Activated CD4-positive, CD25-positive, alpha-beta regulatory T cell treated with anti-CD3 and anti-CD28 coated beads, Interleukin-2, amount 50 U/mL, for 72 hours (primary cell): ENCODE results near the gene PCDHA8.
"Not testable (repeated sequence)": the region's sequence is repeated elsewhere in the genome, so short reads cannot be mapped to it uniquely, and the experiment has no call there.

Source experiments
- DNase-seq: peaks from one replicate; pipeline ENCODE4 v3.0.0; 2021

Gene PCDHA8, protein sequence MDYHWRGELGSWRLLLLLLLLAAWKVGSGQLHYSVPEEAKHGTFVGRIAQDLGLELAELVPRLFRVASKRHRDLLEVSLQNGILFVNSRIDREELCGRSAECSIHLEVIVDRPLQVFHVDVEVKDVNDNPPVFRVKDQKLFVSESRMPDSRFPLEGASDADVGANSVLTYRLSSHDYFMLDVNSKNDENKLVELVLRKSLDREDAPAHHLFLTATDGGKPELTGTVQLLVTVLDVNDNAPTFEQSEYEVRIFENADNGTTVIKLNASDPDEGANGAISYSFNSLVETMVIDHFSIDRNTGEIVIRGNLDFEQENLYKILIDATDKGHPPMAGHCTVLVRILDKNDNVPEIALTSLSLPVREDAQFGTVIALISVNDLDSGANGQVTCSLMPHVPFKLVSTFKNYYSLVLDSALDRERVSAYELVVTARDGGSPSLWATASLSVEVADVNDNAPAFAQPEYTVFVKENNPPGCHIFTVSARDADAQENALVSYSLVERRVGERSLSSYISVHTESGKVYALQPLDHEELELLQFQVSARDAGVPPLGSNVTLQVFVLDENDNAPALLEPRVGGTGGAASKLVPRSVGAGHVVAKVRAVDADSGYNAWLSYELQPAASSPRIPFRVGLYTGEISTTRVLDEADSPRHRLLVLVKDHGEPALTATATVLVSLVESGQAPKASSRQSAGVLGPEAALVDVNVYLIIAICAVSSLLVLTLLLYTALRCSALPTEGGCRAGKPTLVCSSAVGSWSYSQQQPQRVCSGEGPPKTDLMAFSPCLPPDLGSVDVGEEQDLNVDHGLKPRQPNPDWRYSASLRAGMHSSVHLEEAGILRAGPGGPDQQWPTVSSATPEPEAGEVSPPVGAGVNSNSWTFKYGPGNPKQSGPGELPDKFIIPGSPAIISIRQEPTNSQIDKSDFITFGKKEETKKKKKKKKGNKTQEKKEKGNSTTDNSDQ

DNA sequence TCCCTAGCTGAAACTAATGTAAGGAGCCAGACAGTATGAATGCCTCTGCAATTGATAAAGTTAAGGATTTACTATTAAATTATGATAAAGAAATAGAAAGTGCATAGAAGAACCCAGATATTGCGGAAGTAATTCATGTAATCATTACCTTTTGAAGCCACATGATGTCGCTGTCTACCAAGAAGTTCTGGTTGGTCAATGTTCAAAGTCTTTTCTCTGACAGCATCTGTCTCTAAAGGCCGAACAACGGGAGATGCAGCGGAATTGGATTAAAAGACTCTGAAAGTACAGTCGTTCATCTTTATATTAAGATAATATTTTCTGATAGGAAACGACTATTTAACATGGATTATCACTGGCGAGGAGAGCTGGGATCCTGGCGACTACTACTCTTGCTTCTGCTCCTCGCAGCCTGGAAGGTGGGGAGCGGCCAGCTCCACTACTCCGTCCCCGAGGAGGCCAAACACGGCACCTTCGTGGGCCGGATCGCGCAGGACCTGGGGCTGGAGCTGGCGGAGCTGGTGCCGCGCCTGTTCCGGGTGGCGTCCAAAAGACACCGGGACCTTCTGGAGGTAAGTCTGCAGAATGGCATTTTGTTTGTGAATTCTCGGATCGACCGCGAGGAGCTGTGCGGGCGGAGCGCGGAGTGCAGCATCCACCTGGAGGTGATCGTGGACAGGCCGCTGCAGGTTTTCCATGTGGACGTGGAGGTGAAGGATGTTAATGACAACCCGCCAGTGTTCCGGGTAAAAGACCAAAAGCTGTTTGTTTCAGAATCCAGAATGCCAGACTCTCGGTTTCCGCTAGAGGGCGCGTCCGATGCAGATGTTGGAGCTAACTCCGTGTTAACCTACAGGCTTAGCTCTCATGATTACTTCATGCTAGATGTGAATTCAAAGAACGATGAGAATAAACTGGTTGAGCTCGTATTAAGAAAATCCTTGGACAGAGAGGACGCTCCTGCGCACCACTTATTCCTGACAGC is at the start of gene PCDHA8:
Gene PCDHA8, plus strand, starts transcription at position 210 of the 985 bp plus-strand sequence. Its CDS starts 135 bp downstream, at position 345.
- DNase-seq, result no peak

DNA sequence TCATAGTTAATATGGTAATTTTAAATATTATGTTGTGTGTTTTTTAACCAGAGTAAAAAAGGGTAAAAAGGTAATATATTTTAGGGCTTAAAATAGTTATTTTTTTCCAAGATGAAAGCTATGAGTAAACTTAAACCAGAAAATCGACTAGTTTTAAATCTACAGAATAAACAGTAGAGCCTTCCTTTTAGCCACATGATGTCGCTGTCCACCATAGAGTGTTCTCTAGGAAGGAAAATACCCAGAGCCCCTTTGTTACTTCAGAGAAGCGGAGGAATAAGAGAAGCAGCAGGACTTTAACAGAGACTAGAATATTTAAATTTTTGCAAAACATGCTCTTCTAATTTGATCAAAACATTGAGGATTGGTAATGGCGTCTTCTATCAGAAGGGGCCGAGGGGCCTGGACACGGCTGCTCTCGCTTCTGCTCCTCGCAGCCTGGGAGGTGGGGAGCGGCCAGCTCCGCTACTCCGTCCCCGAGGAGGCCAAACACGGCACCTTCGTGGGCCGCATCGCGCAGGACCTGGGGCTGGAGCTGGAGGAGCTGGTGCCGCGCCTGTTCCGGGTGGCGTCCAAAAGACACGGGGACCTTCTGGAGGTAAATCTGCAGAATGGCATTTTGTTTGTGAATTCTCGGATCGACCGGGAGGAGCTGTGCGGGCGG is 46.3 kb upstream of the PCDHA8 start, which contains the start of gene PCDHA2:
Gene PCDHA2, plus strand, starts transcription at position 258 of the 664 bp plus-strand sequence.
- DNase-seq, result no peak

DNA sequence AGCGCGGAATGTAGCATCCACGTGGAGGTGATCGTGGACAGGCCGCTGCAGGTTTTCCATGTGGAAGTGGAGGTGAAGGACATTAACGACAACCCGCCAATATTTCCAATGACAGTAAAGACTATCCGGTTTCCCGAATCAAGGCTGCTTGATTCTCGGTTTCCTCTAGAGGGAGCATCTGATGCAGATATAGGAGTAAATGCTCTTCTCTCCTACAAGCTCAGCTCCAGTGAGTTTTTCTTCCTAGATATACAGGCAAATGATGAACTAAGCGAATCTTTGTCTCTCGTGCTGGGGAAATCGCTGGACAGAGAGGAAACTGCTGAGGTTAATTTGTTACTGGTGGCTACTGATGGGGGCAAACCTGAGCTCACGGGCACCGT is 45.7 kb upstream of the PCDHA8 start:
- DNase-seq, result no peak

DNA sequence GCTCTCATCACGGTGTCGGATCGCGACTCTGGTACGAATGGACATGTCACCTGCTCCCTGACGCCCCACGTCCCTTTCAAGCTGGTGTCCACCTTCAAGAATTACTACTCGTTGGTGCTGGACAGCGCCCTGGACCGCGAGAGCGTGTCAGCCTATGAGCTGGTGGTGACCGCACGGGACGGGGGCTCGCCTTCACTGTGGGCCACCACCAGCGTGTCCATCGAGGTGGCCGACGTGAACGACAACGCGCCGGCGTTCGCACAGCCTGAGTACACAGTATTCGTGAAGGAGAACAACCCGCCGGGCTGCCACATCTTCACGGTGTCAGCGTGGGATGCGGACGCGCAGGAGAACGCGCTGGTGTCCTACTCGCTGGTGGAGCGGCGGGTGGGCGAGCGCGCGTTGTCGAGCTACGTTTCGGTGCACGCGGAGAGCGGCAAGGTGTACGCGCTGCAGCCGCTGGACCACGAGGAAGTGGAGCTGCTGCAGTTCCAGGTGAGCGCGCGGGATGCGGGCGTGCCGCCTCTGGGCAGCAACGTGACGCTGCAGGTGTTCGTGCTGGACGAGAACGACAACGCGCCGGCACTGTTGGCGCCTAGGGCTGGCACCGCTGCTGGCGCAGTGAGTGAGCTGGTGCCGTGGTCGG is 44.8 kb upstream of the PCDHA8 start:
- DNase-seq, result not testable (repeated sequence)

DNA sequence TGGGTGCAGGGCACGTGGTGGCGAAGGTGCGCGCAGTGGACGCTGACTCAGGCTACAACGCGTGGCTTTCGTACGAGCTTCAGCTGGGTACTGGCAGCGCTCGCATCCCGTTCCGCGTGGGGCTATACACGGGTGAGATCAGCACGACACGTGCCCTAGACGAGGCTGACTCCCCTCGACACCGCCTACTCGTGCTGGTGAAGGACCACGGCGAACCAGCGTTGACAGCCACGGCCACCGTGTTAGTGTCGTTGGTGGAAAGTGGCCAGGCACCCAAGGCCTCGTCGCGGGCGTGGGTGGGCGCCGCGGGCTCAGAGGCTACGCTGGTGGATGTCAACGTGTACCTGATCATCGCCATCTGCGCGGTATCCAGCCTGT is 44.3 kb upstream of the PCDHA8 start:
- DNase-seq, result no peak

DNA sequence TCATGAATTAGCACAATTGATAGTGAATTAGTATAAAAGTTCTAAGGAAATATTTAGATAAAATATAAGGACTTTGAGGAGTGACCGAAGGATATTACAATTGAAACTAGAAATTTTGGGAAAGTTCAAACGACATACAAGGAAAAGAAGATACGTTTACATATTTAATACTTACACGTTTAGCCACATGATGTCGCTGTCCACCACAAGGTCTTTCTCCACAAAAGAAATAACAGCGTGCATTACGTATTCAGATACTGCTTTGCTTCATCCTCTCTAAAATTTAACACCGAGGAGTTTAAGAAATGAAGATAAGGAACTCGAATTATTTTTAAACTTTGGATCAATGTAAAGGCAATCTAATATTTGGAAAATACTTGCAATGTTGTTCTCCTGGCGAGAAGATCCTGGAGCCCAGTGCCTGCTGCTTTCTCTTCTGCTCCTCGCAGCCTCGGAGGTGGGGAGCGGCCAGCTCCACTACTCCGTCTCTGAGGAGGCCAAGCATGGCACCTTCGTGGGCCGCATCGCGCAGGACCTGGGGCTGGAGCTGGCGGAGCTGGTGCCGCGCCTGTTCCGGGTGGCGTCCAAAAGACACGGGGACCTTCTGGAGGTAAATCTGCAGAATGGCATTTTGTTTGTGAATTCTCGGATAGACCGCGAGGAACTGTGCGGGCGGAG is 40.0 kb upstream of the PCDHA8 start, which contains the start of gene PCDHA3:
Gene PCDHA3, plus strand, starts transcription at position 242 of the 678 bp plus-strand sequence.
- no peak for DNase-seq

DNA sequence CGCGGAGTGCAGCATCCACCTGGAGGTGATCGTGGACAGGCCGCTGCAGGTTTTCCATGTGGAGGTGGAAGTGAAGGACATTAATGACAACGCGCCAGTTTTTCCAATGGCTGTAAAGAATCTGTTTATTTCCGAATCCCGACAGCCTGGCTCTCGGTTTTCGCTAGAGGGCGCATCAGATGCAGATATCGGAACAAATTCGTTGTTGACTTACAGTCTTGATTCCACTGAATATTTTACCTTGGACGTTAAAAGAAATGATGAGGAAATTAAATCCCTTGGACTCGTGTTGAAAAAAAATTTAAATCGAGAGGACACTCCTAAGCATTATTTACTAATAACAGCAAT is 39.5 kb upstream of the PCDHA8 start:
- DNase-seq, result no peak

DNA sequence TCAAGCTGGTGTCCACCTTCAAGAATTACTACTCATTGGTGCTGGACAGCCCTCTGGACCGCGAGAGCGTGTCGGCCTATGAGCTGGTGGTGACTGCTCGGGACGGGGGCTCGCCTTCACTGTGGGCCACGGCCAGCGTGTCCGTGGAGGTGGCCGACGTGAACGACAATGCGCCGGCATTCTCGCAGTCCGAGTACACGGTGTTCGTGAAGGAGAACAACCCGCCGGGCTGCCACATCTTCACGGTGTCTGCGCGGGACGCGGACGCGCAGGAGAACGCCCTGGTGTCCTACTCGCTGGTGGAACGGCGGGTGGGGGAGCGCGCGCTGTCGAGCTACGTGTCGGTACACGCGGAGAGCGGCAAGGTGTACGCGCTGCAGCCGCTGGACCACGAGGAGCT is 38.6 kb upstream of the PCDHA8 start:
- DNase-seq, result not testable (repeated sequence)

DNA sequence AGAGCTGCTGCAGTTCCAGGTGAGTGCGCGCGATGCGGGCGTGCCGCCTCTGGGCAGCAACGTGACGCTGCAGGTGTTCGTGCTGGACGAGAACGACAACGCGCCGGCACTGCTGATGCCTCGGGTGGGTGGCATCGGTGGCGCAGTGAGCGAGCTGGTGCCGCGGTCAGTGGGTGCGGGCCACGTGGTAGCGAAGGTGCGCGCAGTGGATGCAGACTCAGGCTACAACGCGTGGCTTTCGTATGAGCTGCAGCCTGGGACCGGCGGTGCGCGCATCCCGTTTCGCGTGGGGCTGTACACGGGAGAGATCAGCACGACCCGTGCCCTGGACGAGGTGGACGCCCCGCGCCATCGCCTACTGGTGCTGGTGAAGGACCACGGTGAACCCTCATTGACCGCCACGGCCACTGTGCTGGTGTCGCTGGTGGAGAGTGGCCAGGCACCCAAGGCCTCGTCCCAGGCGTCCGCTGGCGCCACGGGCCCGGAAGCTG is 38.2 kb upstream of the PCDHA8 start:
- no peak for DNase-seq

DNA sequence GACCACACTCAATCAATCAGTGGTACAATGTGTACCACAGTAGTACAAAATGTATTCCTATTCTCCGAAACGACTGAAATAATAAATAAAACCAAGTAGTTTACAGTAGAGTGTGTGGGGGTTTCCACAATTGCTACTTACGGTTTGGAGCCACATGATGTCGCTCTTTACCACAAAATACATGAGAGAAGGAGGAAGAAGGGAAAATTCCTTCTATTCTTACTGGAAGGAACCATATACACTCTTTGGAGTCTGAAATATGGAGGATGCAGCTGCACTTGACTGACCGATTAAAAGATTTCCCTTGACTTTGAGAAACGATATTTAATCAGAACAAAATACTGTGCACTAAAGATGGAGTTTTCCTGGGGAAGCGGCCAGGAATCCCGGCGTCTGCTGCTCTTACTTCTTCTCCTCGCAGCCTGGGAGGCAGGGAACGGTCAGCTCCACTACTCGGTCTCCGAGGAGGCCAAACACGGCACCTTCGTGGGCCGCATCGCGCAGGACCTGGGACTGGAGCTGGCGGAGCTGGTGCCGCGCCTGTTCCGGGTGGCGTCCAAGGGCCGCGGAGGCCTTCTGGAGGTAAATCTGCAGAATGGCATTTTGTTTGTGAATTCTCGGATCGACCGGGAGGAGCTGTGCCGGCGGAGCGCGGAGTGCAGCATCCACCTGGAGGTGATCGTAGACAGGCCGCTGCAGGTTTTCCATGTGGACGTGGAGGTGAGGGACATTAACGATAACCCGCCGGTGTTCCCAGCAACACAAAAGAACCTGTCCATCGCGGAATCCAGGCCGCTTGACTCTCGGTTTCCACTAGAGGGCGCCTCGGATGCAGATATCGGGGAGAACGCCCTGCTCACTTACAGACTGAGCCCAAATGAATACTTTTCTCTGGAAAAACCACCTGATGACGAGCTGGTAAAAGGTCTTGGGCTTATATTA is 33.9 kb upstream of the PCDHA8 start, which contains the start of gene PCDHA4:
Gene PCDHA4, plus strand, starts transcription at position 235 of the 942 bp plus-strand sequence.
- no peak for DNase-seq

DNA sequence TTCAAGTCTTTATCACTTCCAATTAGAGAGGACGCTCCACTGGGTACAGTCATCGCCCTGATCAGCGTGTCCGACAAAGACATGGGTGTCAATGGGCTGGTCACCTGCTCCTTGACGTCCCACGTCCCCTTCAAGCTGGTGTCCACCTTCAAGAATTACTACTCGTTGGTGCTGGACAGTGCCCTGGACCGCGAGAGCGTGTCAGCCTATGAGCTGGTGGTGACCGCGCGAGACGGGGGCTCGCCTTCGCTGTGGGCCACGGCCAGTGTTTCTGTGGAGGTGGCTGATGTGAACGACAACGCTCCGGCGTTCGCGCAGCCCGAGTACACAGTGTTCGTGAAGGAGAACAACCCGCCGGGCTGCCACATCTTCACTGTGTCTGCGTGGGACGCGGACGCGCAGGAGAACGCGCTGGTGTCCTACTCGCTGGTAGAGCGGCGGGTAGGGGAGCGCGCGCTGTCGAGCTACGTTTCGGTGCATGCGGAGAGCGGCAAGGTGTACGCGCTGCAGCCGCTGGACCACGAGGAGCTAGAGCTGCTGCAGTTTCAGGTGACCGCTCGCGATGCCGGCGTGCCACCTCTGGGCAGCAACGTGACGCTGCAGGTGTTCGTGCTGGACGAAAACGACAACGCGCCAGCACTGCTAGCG is 32.6 kb upstream of the PCDHA8 start:
- DNase-seq, result not testable (repeated sequence)

DNA sequence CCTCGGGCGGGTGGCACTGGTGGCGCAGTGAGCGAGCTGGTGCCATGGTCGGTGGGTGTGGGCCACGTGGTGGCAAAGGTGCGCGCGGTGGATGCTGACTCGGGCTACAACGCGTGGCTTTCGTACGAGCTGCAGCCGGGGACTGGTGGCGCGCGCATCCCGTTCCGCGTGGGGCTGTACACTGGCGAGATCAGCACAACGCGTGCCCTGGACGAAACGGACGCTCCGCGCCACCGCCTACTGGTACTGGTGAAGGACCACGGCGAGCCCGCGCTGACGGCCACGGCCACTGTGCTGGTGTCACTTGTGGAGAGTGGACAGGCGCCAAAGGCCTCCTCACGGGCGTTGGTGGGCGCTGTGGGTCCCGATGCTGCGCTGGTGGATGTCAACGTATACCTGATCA is 32.1 kb upstream of the PCDHA8 start:
- DNase-seq, result no peak

DNA sequence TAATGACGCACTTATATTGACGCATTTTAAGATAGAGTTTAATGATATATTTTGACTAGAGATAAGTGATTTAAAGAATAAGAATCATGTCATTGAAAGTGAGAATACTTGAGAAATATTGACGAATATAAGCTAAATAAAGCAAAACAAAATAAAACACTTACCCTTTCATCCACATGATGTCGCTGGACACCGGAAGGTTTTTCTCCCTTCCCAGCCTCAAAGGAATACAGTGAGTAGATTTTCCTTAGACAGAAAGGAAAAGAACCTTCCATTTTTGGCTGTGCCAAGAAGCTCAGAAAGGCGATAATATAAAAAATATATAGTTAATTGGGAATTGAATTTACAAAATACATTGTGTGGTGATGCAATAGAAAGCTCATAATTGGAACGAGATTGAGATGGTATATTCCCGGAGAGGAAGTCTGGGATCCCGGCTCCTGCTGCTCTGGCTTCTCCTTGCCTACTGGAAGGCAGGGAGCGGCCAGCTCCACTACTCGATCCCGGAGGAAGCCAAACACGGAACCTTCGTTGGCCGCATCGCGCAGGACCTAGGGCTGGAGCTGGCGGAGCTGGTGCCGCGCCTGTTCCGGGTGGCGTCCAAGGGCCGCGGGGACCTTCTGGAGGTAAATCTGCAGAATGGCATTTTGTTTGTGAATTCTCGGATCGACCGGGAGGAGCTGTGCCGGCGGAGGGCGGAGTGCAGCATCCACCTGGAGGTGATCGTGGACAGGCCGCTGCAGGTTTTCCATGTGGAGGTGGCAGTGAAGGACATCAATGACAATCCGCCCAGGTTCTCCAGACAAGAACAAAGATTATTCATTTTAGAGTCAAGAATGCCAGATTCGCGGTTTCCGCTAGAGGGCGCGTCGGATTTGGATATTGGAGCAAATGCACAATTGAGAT is 19.4 kb upstream of the PCDHA8 start, which contains the start of gene PCDHA5:
Gene PCDHA5, plus strand, starts transcription at position 239 of the 906 bp plus-strand sequence.
- no peak for DNase-seq

DNA sequence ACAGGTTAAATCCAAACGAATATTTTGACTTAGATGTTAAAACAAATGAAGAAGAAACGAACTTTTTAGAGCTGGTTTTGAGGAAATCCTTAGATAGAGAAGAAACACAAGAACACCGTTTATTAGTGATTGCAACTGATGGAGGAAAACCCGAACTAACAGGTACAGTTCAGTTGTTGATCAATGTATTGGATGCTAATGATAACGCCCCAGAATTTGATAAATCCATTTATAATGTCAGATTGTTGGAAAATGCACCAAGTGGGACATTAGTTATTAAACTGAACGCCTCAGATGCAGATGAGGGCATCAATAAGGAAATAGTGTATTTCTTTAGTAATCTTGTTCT is 18.7 kb upstream of the PCDHA8 start:
- DNase-seq, result no peak

DNA sequence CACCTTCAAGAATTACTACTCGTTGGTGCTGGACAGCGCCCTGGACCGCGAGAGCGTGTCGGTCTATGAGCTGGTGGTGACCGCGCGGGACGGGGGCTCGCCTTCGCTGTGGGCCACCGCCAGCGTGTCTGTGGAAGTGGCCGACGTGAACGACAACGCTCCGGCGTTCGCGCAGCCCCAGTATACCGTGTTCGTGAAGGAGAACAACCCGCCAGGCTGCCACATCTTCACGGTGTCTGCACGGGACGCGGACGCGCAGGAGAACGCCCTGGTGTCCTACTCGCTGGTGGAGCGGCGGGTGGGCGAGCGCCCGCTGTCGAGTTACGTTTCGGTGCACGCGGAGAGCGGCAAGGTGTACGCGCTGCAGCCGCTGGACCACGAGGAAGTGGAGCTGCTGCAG is 18.0 kb upstream of the PCDHA8 start:
- not testable (repeated sequence) for DNase-seq

DNA sequence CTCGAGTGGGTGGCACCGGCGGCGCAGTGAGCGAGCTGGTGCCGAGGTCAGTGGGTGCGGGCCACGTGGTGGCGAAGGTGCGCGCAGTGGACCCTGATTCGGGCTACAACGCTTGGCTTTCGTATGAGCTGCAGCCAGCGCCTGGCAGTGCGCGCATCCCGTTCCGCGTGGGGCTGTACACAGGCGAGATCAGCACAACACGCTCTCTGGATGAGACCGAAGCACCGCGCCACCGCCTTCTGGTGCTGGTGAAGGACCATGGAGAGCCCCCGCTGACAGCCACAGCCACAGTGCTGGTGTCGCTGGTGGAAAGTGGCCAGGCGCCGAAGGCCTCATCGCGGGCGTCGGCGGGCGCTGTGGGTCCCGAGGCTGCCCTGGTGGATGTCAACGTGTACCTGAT is 17.5 kb upstream of the PCDHA8 start:
- DNase-seq, result no peak

DNA sequence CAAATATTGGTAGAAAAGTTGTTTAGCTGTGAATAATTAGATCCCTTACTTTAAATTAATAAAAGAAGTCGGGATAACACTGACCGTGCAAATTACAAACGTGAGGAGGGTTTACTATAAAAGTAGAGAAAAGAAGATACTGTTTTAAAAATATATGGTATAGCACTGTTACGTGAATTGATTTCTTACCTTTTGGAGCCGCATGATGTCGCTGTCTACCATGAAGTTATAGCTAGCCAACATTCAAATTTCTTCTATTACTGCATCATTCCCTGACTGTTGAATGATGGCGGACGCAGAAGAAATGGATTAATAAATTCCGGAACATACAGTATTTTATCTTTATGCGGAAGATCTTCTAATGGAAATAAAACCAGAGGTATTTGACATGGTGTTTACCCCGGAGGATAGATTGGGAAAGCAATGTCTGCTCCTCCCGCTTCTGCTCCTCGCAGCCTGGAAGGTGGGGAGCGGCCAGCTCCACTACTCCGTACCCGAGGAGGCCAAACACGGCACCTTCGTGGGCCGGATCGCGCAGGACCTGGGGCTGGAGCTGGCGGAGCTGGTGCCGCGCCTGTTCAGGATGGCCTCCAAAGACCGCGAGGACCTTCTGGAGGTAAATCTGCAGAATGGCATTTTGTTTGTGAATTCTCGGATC is 13.2 kb upstream of the PCDHA8 start, which contains the start of gene PCDHA6:
Gene PCDHA6, plus strand, starts transcription at position 257 of the 658 bp plus-strand sequence. Its CDS starts 132 bp downstream, at position 389.
- no peak for DNase-seq
